Epidermal melanocyte (primary cell): Measurements from ENCODE around the gene G6PC3.
A peak's percentile ranks its signal among the peaks of the same experiment; 100 is the strongest.
"Not testable (repeated sequence)": the region's sequence is repeated elsewhere in the genome, so short reads cannot be mapped to it uniquely, and the experiment has no call there.

Experiments
- DNase-seq: peaks from one replicate; pipeline ENCODE4 v3.0.0; 2011; ENCODE audit warnings: low spot score; ENCODE audit not compliant: insufficient read length

The G6PC3 gene

GRCh38 chr17:44082256-44082927, 11.9 kb downstream of the G6PC3 start:
- DNase-seq: no peak

DNA sequence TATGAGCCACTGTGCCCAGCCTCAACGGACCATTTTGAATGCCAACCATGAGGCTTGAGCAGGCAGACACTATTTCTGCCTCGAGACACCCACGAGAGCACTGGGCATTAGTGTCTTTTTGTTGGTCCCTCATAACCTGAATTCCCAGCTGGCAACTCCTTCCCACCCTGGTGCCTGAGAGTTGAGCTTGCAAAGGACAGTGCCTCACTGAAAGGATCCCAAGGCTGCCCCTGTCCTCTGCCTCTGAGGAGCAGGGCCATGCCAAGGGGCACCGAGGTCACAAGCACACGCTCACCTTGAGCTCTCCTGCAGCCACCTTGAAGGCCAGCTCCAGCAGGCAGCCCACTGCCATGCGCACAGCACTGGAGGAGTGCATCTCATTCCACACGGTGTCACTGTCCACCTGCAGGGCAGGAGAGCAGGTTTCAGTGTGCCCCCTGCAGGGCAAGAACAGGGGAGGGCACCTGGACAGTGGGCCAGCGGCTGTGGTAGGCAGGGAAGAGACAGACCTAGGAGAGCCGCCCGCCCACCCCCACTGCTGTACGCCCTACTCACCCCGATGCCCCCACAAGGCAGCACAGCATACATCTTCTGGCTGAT, 12.8 kb downstream of the G6PC3 start:
- DNase-seq: no peak

DNA sequence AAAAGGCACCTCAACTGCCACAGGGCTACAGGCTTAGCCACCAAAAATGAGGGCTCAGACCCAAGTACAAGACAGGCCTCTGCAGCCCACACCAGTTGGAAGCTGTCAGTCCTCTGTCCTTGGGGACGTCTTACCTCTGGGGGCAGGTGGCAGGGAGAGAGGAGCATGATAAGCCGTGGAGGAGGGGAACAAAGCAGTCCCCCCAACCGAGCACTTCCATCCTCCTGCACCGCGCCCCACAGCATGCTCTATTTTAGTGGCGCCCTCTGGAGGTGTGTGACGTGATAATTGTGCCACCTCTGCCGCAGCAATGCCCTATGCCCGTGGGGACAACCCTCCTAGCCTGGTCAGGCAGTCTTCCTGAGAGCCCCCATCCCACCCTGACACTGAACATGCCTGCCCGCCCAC, 13.6 kb downstream of the G6PC3 start:
- no peak for DNase-seq

- DNase-seq: no peak
Observed at GRCh38 chr17:44084921-44085320, 14.4 kb downstream of the G6PC3 start.

GRCh38 chr17:44085908-44086307, 15.4 kb downstream of the G6PC3 start:
- no peak for DNase-seq

DNA sequence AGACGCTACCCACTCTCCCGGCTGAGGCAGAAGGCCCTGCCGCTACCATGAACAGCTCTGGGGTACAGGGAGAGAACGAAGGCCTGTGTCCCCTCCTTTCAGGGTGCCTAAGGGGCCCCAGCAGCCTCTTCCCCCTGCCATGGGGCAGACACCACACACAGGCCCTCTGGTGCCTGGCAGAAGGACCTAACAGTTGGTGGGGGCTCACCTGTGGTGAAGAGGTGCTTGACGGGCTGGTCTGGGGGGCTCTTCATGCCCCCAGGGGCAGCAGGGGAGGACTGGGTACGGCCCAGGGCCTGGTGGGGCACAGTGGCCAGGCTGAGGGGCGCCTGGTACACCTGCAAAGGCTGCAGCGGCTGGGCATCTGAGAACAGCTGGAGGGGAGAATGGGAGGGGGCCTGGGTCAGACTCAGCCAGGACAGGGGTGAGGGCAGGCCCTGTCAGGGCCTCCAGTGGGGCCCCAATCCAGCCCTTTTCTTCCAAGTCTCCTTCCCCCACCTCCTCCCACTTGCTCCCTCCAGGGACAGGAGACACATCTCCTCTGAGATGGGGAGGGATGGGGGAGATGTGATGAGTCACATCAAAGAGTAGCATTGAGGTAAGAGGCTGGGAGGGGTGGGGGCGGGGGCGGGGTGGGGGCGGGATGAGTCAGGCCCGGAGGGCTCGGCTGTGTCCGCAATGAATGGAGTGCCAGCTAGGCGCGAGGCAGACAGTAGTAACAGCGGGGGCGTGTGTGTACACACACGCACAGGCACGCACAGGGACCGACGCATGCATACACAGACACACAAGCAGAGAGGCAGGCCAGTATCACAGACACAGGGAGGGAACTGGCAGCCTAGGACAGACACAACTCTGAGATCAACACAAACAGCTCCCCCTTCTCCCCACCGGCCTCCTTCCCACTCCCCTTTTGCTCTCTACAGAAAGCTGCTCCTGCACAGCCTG, 16.1 kb downstream of the G6PC3 start:
- peak; percentile 74 for DNase-seq

DNA sequence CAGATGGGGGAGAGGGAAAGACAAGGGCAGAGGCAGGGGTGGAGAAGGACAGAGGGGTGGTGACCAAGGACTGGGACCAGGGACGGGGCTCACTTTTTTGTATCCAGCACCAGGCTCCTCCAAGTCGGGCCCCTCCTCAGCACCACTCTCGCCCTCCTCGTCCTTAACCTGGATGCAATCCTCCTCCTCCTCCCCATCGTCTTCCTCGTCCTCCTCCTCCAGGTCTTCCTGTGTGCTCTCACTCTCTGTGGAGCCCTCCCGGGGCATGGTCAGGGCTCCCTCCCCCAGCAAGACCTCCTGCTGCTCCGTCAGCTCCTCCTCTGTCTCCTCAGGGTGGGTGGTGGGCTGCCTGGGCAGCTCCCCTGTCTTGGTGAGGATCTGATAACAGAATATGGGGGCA, 16.8 kb downstream of the G6PC3 start:
- no peak for DNase-seq

GRCh38 chr17:44088254-44088653, 17.7 kb downstream of the G6PC3 start:
- DNase-seq: no peak

DNA sequence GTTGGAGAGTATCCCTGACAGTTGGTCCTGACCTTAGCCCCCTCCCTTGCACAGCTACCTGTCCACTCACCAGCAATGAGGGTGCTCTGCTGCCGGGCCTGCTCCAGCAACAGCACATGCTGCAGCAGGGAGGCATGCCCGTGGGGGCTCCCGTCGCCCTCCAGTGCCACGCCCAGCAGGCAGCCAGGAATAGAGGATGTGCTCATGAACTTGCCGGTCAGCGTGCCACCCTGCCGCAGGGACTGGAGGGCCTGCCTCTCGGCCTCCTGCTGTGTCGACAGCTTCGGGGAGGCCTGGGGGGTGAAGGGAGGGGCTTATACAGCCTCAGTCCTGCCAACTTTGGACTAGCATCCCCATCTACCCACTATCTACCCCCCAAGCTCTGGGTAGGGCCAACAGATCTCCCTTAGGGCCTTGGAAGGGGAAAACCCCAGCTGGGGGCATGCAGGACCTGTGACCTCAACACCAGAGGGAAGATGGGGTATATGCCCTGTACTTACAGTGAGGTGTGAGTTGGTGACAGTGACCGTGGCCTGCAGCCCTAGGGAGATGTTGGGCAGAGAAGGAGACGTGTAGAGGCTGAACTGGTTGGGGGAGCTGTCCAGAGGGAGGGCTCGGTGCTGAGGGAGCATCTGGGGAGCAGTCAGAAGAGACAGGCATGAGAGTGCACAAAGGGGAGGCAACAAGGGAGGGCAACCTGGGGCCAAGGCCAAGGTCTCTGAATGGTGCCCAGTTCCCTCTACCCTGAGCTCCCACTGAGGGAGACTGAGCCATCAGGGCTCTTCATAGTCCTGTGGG, 20.9 kb downstream of the G6PC3 start:
- no peak for DNase-seq

DNA sequence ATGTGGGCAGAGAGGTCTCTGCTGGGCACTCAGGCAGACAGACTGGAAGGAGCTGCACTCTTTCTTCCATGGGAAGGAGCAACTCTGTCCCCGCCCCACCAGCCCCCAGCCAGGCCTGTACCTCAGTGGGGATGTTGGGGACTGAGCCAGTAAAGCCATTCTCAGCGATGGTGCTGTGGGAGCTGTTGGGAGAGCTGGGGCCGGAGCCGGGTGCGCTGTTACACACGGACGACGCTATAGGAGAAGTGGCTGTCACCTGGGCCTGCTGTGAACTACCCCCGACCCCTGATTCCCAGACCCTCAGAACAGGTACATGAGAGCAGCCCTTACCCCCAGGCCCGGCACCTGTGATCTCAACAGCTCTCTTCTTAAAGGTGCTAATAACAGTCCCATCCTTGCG, 21.5 kb downstream of the G6PC3 start:
- DNase-seq: no peak

GRCh38 chr17:44093231-44093900, 22.8 kb downstream of the G6PC3 start:
- no peak for DNase-seq

DNA sequence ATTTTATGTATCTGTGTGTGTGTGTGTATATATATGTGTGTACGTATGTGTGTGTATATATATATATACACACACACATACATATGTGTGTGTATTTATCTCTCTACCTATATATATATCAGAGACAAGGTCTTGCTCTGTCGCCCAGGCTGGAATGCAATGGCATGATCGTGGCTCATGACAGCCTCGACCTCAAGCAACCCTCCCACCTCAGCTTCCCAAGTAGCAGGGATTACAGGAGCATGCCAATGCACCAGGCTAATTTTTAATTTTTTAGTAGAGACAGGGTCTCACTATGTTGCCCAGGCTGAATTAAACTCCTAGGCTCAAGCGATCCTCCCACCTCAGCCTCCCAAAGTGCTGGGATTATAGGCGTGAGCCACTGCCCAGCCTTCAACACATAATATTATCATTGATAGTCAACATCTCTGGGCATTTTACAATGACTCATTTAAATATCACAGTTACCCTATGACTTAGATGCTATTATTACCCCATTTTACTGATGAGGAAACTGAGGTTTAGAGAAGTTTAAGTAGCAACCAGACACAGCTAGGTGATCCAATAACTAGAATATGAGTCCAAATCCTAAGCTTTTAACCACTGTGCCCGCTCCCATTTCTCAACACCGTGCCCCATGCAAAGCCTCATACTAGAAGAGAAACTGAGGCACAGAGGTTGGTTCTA, 24.3 kb downstream of the G6PC3 start:
- no peak for DNase-seq

DNA sequence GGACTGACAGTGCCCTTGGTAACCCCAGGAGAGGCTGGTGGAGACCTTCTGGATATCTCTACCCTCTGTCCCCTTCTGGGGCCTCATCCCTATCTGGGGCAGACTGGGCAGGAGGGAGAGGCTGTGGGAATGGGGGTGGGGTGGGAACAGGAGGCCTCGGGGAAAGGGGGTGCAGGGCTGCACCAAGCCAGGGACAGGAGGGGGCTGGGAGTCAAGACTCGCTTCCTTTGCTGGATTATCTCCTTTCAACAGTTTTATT, 24.8 kb downstream of the G6PC3 start:
- DNase-seq: no peak

DNA sequence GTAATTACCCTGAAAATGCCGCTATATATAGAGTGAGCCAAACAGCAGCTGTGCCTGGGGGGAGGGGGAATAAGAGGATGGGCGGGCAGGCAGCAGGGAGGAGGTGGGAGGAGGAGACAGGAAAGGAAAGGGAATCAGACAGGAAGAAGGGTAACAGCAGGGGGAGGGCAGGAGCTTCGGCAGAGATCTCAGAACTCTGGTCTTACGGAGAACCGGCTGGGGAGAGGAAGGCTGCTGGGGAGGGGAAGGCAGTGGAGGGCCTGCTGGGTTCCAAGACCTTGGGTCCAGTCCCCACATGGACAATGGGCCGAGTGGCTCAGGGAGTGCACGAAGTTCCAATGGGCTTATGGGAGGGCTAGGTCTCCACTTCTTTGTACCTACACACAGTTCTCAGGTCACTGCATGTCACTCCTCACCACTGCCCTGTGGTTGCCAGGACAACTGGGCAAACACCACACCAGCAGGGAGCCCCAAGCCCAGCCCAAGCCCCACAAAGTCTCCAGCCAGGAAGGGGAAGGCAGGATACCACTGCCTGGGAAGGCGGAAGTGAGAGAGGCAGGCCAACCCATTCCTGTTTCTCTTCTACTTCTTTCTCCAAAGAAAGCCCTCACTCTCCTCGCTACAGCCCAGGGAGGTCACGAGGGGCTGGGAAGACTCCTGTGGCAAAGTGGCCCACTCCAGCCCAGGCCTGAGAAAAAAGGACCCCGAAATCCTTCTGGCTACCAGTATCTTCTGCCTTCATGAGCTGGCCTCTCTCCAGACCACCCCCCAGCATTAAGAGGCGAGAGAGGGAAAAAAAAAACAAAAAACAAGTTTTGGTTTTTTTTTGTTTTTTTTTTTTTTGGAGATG, 25.3 kb downstream of the G6PC3 start:
- DNase-seq: peak; percentile 76

- no peak for DNase-seq
Observed at GRCh38 chr17:44097110-44097958, 26.8 kb downstream of the G6PC3 start.

GRCh38 chr17:44101858-44102257, 31.3 kb downstream of the G6PC3 start:
- DNase-seq: not testable (repeated sequence)

DNA sequence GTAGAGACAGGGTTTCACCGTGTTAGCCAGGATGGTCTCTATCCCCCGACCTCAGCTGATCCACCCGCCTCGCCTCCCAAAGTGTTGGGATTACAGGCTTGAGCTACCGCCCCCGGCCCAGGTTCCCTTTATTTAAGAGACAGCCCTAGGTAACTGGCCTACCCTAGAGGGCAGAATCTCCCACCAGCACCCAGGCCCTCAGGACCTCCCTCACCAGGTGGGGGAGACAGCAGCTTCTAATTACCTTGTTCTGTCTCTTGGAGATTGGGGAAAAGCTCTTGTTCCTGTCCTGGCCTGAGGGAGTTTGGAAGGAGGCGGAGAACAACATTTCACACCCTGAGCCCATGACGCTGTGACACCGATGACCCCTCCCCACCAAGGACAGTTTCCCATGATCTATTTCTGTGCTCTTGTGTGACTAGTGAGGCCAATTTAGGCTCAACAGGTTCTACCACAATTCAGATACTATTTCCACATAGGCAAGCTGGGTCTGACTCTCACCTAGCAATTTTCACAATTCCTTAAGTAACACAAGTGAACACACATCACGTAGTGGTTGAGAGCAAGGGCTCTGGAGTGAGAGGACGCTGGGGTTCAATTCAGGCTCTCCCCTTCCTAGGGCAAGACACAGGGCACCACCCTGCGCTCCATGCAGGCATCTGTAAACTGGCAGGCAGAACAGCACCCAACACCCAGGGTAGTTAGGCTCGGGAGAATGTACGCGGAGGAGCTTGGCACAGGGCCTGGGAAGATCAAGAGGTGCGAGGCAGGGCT, 32.5 kb downstream of the G6PC3 start:
- DNase-seq: no peak

DNA sequence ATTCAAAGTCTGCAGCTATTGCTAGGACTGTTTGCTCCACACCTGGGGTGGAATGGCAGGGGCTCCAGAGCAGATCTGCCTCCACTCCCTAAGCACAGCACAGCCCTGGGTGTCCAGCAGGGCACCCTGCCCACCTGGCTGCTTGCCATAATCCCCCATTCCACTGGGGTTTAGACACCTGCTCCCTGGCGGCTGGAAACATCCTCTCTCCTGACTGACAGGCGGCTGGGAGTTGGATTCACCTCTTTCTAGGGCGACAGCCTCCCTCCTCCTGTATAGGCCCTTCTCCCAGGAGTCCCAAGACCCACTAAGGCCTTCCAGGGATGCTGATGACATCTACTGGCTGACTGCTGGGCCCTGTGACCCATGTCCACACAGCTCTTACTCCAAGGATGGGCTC, 34.9 kb downstream of the G6PC3 start:
- no peak for DNase-seq
